Hepatocyte (in vitro differentiated cells): ENCODE data around the gene FBXW5. TPM values are rescaled to one million over a fixed set of nuclear protein-coding genes. Genes with fewer than 3 reads are reported as not detected.

ENCODE experiments used
- DNase-seq: peaks from one replicate; pipeline ENCODE4 v3.0.0-alpha.2; 2016; ENCODE audit warnings: low spot score
- H2AFZ ChIP-seq: fragments of 200-600 bp; sonication (generic); 2 replicates; pipeline ENCODE4 v1.6.0; 2016; ENCODE audit warnings: antibody characterized with exemption, mild to moderate bottlenecking
- H3K27ac ChIP-seq: fragments of 200-600 bp; sonication (generic); 2 replicates; pipeline ENCODE4 v1.5.1; 2016; ENCODE audit warnings: mild to moderate bottlenecking
- H3K27me3 ChIP-seq: fragments of 200-600 bp; sonication (generic); 2 replicates; pipeline ENCODE4 v1.6.1; 2016
- H3K36me3 ChIP-seq: fragments of 200-600 bp; sonication (generic); replicated peaks from 2 replicates; pipeline ENCODE4 v1.5.1; 2016; ENCODE audit warnings: low read depth; ENCODE audit not compliant: insufficient read depth
- H3K4me1 ChIP-seq: fragments of 200-600 bp; sonication (generic); 2 replicates; pipeline ENCODE4 v1.5.1; 2016; ENCODE audit warnings: mild to moderate bottlenecking, moderate library complexity; ENCODE audit not compliant: insufficient read depth
- H3K4me2 ChIP-seq: fragments of 200-600 bp; sonication (generic); 2 replicates; pipeline ENCODE4 v1.6.0; 2016
- H3K4me3 ChIP-seq: fragments of 200-600 bp; sonication (generic); 2 replicates; pipeline ENCODE4 v1.5.1; 2016; ENCODE audit warnings: mild to moderate bottlenecking
- H3K79me2 ChIP-seq: fragments of 200-600 bp; sonication (generic); 2 replicates; pipeline ENCODE4 v1.6.0; 2017; ENCODE audit warnings: mild to moderate bottlenecking
- H3K9me2 ChIP-seq: fragments of 200-600 bp; sonication (generic); replicated peaks from 2 replicates; pipeline ENCODE4 v1.6.0; 2017; ENCODE audit warnings: mild to moderate bottlenecking; ENCODE audit not compliant: insufficient read depth
- H3K9me3 ChIP-seq: fragments of 200-600 bp; sonication (generic); 2 replicates; pipeline ENCODE4 v1.5.1; 2016; ENCODE audit warnings: low read depth, mild to moderate bottlenecking
- H4K20me1 ChIP-seq: fragments of 200-600 bp; sonication (generic); 2 replicates; pipeline ENCODE4 v1.6.0; 2016; ENCODE audit warnings: mild to moderate bottlenecking; ENCODE audit not compliant: insufficient read depth, poor library complexity, severe bottlenecking
- CTCF ChIP-seq: fragments of 200-600 bp; sonication (generic); IDR thresholded peaks from 2 replicates; pipeline ENCODE4 v1.5.1; 2016; ENCODE audit warnings: antibody characterized with exemption, mild to moderate bottlenecking; ENCODE audit not compliant: poor library complexity
- EZH2 ChIP-seq: fragments of 200-600 bp; sonication (generic); IDR thresholded peaks from 2 replicates; pipeline ENCODE4 v1.6.1; 2016; ENCODE audit warnings: antibody characterized with exemption, mild to moderate bottlenecking, borderline replicate concordance
- EZH2phosphoT487 ChIP-seq: fragments of 200-600 bp; sonication (generic); IDR thresholded peaks from one replicate; pipeline ENCODE4 v1.6.1; 2018; ENCODE audit warnings: antibody characterized with exemption, mild to moderate bottlenecking, low read depth, moderate library complexity; ENCODE audit not compliant: unreplicated experiment, severe bottlenecking
- WGBS: methylation state at CpG from one replicate; pipeline ENCODE4 v1.1.6; 2016; ENCODE audit warnings: low lambda C conversion rate; ENCODE audit errors: missing lambda C conversion rate; 5-methylcytosine and 5-hydroxymethylcytosine counted together
- polyA plus RNA-seq: library from polyadenylated mRNA; unstranded; fragments of >200 nt; fragmentation: Nextera tagmentation; extraction: Ambion mirVana; gene quantifications from 2 replicates; pipeline ENCODE4 v1.2.1, GENCODE V29; 2016
- total RNA-seq: library from RNA; depleted of rRNA; stranded (reverse); fragments of >200 nt; gene quantifications from 2 replicates; pipeline ENCODE4 v1.2.3, GENCODE V29; 2014

The FBXW5 gene
- total and polyA plus RNA-seq, 2 experiments from 2014 or later = 141 to 172 TPM

GRCh38 chr9:136963751-136964150 lies 19.2 kb upstream of the FBXW5 start:
- WGBS = 90% methylated on average over 11 of the region's 12 CpGs
- Histone ChIP-seq H3K36me3 (no peaks in the 10 kb centered on the region), H3K4me2 (no peak overlapping the region)

GRCh38 chr9:136963341-136963740 lies 18.8 kb upstream of the FBXW5 start:
- H3K4me3 ChIP-seq = no peak overlapping the region
- no peak overlapping the region for H3K4me2 ChIP-seq
- no peaks in the 10 kb centered on the region for H3K27me3 ChIP-seq
- WGBS = 86% methylated on average over 15 of the region's 15 CpGs
- no peaks in the 10 kb centered on the region for H3K4me1 ChIP-seq
- H3K27ac ChIP-seq = no peak overlapping the region
- no peak for DNase-seq
- no peak overlapping the region for H2AFZ ChIP-seq
- no peaks in the 10 kb centered on the region for H3K9me2 ChIP-seq
- H3K36me3 ChIP-seq = no peaks in the 10 kb centered on the region
- no peaks in the 10 kb centered on the region for H3K9me3 ChIP-seq
- no peaks in the 10 kb centered on the region for H4K20me1 ChIP-seq
- TF ChIP-seq EZH2 = no peak
- no peak for TF ChIP-seq EZH2phosphoT487
- TF ChIP-seq CTCF = no peak
- no peaks in the 10 kb centered on the region for H3K79me2 ChIP-seq

More at GRCh38 chr9:136963751-136964150, 19.2 kb upstream of the FBXW5 start:
- TF ChIP-seq EZH2 (no peak), CTCF (no peak), EZH2phosphoT487 (no peak)
- no peaks in the 10 kb centered on the region for H3K9me3 ChIP-seq
- DNase-seq = no peak
- H3K4me1 ChIP-seq = no peaks in the 10 kb centered on the region
- H3K9me2 ChIP-seq = no peaks in the 10 kb centered on the region
- no peak overlapping the region for H3K4me3 ChIP-seq
- no peaks in the 10 kb centered on the region for H3K27me3 ChIP-seq
- H3K79me2 ChIP-seq = no peaks in the 10 kb centered on the region
- no peak overlapping the region for H2AFZ ChIP-seq
- no peaks in the 10 kb centered on the region for H4K20me1 ChIP-seq
- no peak overlapping the region for H3K27ac ChIP-seq

GRCh38 chr9:136962701-136963248 lies 18.2 kb upstream of the FBXW5 start:
- Histone ChIP-seq H2AFZ (no peak overlapping the region), H4K20me1 (no peaks in the 10 kb centered on the region), H3K36me3 (no peaks in the 10 kb centered on the region), H3K9me3 (no peaks in the 10 kb centered on the region), H3K79me2 (no peaks in the 10 kb centered on the region), H3K27me3 (no peaks in the 10 kb centered on the region), H3K4me2 (no peak overlapping the region), H3K27ac (no peak overlapping the region), H3K9me2 (no peaks in the 10 kb centered on the region), H3K4me1 (no peaks in the 10 kb centered on the region), H3K4me3 (no peak overlapping the region)
- 84% methylated on average over 11 of the region's 11 CpGs for WGBS
- DNase-seq = no peak
- TF ChIP-seq EZH2 = no peak
- no peak for TF ChIP-seq CTCF
- TF ChIP-seq EZH2phosphoT487 = no peak

- H3K9me2 ChIP-seq = no peaks in the 10 kb centered on the region
- no peak overlapping the region for H2AFZ ChIP-seq
- DNase-seq = no peak
- H3K27me3 ChIP-seq = no peaks in the 10 kb centered on the region
- no peaks in the 10 kb centered on the region for H3K9me3 ChIP-seq
- WGBS = 95% methylated on average over 9 of the region's 9 CpGs
- no peak overlapping the region for H3K4me3 ChIP-seq
- no peak overlapping the region for H3K4me2 ChIP-seq
- TF ChIP-seq EZH2phosphoT487 (no peak), CTCF (no peak), EZH2 (no peak)
- no peaks in the 10 kb centered on the region for H3K79me2 ChIP-seq
- H3K36me3 ChIP-seq = no peaks in the 10 kb centered on the region
- no peaks in the 10 kb centered on the region for H3K4me1 ChIP-seq
- no peaks in the 10 kb centered on the region for H4K20me1 ChIP-seq
- no peak overlapping the region for H3K27ac ChIP-seq
These were observed 17.6 kb upstream of the FBXW5 start for GRCh38 chr9:136962163-136962562.
